ENCODE measurements around the gene ATP6V1G1. TPM values are rescaled to one million over a fixed set of nuclear protein-coding genes. Genes with fewer than 3 reads are reported as not detected.

Gene ATP6V1G1
- polyA plus RNA-seq, 1 experiment: 138 TPM

DNA sequence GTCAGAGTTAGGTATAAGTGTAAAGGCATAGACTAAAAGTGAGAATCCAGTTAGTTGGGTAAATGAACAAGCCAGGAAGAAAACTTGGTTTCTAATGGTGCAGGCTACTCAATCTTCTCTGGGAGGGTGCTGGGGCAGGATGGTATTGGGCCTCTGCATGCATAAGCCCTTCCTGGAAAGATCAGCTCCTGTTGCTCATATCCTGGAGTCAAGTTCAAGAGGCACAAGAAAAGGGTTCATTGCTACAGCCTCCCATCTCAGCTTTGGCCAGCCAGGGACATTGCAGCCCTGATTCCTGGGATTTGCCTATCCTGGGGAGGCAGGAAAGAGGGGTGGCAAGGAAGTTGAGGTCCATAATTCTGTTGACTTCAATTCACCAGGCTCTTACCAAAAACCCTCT lies 40.7 kb upstream of the ATP6V1G1 start:
- peaks cover 10% of the 10 kb centered on the region for H3K27me3 ChIP-seq (ENCODE audit: control insufficient read depth, insufficient read depth, low read length)
- TF ChIP-seq, protein P1, sequence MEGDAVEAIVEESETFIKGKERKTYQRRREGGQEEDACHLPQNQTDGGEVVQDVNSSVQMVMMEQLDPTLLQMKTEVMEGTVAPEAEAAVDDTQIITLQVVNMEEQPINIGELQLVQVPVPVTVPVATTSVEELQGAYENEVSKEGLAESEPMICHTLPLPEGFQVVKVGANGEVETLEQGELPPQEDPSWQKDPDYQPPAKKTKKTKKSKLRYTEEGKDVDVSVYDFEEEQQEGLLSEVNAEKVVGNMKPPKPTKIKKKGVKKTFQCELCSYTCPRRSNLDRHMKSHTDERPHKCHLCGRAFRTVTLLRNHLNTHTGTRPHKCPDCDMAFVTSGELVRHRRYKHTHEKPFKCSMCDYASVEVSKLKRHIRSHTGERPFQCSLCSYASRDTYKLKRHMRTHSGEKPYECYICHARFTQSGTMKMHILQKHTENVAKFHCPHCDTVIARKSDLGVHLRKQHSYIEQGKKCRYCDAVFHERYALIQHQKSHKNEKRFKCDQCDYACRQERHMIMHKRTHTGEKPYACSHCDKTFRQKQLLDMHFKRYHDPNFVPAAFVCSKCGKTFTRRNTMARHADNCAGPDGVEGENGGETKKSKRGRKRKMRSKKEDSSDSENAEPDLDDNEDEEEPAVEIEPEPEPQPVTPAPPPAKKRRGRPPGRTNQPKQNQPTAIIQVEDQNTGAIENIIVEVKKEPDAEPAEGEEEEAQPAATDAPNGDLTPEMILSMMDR (IDR thresholded peaks at IDR 0.05; ENCODE audit: low read depth, low read length): no peak
- no peak overlapping the region for H3K4me3 ChIP-seq (ENCODE audit: low read depth, low read length)
- no peak overlapping the region for H3K27ac ChIP-seq (ENCODE audit: low read depth, low read length)
- DNase-seq (ENCODE audit: low read depth, low spot score): no peak
- CTCF ChIA-PET: no interaction called here
- H3K9me3 ChIP-seq (ENCODE audit: control insufficient read depth, insufficient read depth, low read length): peaks cover 4% of the 10 kb centered on the region; the same call in 1 of the 2 replicates
- POLR2A ChIA-PET: no interaction called here

DNA sequence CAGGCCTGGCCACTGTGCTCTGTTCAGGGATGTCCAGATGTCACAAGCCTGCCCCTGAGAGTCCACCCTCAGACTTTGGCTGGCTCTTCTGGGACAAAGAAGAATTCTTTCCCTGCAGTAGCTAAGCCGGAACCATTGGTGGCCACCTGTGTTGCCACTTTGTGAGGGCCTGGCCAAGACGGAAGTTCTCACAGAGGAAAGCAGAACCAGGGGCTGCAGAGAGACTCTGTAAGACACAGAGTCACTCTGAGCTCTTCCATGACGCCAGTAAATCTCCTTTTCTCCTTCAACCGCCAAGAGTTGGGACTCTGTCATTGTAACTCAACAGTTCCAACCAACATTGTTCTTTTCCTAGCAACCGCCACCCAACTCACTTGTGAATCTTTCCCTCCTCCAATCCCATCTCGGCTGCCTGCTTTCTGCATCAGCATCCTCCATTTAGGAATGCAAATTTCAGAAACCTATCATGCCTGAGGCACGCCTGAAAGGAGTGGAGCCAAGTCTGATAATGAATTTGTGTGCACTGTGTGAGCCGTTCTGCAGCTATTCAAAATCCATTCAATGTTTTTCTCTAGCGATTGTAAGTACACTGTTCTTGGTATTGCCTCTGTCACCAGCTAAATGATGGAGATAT lies 37.8 kb upstream of the ATP6V1G1 start:
- peaks cover 10% of the 10 kb centered on the region for H3K27me3 ChIP-seq (ENCODE audit: control insufficient read depth, insufficient read depth, low read length)
- TF ChIP-seq, protein P1 (IDR thresholded peaks at IDR 0.05; ENCODE audit: low read depth, low read length): no peak
- H3K9me3 ChIP-seq (ENCODE audit: control insufficient read depth, insufficient read depth, low read length): peaks cover 4% of the 10 kb centered on the region; the same call in 1 of the 2 replicates
- peak; percentile 20 for DNase-seq (ENCODE audit: low read depth, low spot score)
- ChIA-PET CTCF (interaction anchor here (0.7 kb wide), 1 partner anchor 799 kb away, joined by 3 read pairs; no protein-coding TSS in a partner anchor), POLR2A (interaction anchor here (0.6 kb wide), 1 partner anchor 35 kb away, joined by 3 read pairs; no protein-coding TSS in a partner anchor)
- H3K4me3 ChIP-seq (ENCODE audit: low read depth, low read length): no peak overlapping the region
- H3K27ac ChIP-seq (ENCODE audit: low read depth, low read length): no peak overlapping the region

DNA sequence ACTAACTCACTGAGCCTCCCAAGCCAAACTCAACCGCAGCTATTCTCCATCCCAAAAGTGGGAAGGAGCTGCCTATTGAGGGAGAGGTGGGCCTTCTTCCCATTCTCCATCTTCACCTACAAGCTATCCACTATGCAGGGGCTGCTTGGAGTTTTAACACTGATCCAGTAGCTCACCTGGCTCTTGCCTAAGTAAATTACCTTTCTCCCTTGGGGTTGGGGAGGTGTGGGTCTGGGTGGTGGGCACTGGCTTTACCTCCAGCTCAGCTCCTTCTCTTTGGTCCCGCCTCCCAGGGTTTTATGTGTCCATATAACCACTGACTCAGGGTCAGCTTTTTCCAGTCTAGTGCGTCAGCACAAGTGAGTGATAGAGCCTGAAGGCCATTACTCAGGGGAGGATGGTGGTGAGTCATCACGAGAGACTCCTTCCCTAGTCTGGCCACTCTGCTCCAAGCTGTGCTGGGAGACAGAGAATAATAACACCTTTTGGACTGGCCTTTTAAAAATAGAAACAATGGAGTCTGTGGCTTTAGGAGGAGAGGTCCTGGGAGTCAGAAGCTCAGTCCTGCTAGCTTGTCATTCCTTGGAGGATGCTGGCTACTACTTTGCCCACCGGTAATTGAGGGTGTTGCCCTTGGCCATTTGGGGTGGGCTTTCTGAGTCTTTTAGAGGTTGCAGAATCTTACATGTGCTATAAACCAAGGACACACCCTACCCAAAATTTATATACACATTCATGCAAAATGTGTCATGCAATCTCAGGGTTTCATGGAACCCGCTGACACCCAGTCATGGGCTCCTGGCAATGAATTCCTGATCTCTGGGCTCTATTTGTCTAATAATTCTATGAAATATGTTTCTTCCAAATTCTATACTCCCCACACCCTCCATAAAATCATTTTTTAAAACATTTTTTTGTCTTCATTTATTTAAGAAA lies 35.6 kb upstream of the ATP6V1G1 start:
- H3K27me3 ChIP-seq (ENCODE audit: control insufficient read depth, insufficient read depth, low read length): peaks cover 6% of the 10 kb centered on the region
- TF ChIP-seq, protein P1 (IDR thresholded peaks at IDR 0.05; ENCODE audit: low read depth, low read length): no peak
- peak; percentile 85 for DNase-seq (ENCODE audit: low read depth, low spot score)
- ChIA-PET CTCF (interaction anchor here (0.5 to 0.6 kb wide), 2 partner anchors 10 to 39 kb away, joined by 3 to 7 read pairs; no protein-coding TSS in a partner anchor), POLR2A (interaction anchor here (0.8 to 1.2 kb wide), 3 partner anchors 36 to 59 kb away, joined by 3 to 11 read pairs (median 4); partner anchors contain the start of genes ATP6V1G1 and TMEM268)
- H3K4me3 ChIP-seq (ENCODE audit: low read depth, low read length): no peak overlapping the region
- peak overlapping the region; percentile 82 for H3K27ac ChIP-seq (ENCODE audit: low read depth, low read length)
- peaks cover 4% of the 10 kb centered on the region; the same call in 1 of the 2 replicates for H3K9me3 ChIP-seq (ENCODE audit: control insufficient read depth, insufficient read depth, low read length)

DNA sequence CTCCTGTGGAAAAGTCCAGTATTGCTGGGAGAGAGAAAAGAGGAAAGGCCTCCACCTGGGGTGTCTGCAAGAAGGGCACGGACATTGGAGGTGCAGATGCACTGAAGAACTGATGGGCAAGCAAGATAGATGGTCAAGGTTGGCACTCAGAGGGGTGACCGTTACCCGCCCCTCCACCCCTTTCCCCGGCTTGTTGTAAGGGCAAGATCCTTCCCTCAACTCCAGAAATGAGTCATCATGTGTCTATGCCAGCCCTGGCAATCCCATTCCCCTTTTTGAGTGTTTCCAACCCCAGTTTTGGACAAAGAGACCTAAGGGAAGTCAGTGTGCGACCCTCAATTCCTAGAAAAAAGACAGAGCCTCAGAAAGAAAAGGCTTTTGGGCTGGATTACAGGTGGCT lies 34.9 kb upstream of the ATP6V1G1 start:
- TF ChIP-seq, protein P1 (IDR thresholded peaks at IDR 0.05; ENCODE audit: low read depth, low read length): no peak
- H3K27ac ChIP-seq (ENCODE audit: low read depth, low read length): no peak overlapping the region
- H3K4me3 ChIP-seq (ENCODE audit: low read depth, low read length): no peak overlapping the region
- H3K9me3 ChIP-seq (ENCODE audit: control insufficient read depth, insufficient read depth, low read length): peaks cover 4% of the 10 kb centered on the region; the same call in 1 of the 2 replicates
- DNase-seq (ENCODE audit: low read depth, low spot score): no peak
- ChIA-PET POLR2A (interaction anchor here (1.2 kb wide), 1 partner anchor 35 kb away, joined by 11 read pairs; the partner anchor contains the start of gene ATP6V1G1), CTCF (interaction anchor here (0.6 kb wide), 1 partner anchor 39 kb away, joined by 3 read pairs; no protein-coding TSS in a partner anchor)
- peaks cover 2% of the 10 kb centered on the region for H3K27me3 ChIP-seq (ENCODE audit: control insufficient read depth, insufficient read depth, low read length)
